Nephron progenitor cell (in vitro differentiated cells): ENCODE results near the gene SORL1-AS1.
A peak's percentile ranks its signal among the peaks of the same experiment; 100 is the strongest.
"Not testable (repeated sequence)": the region's sequence is repeated elsewhere in the genome, so short reads cannot be mapped to it uniquely, and the experiment has no call there.

ENCODE experiments used
- DNase-seq: peaks from one replicate; pipeline ENCODE4 v3.0.0; 2021
- H3K27ac Mint-ChIP-seq: 2 replicates; pipeline ENCODE4 v1.8.0; 2021; ENCODE audit warnings: mild to moderate bottlenecking, moderate library complexity, mixed read lengths
- H3K27me3 Mint-ChIP-seq: 2 replicates; pipeline ENCODE4 v1.8.0; 2021; ENCODE audit warnings: mild to moderate bottlenecking, low read depth, mixed read lengths; ENCODE audit not compliant: poor library complexity
- H3K36me3 Mint-ChIP-seq: 2 replicates; pipeline ENCODE4 v1.8.0; 2021; ENCODE audit warnings: low read depth, mixed read lengths
- H3K4me1 Mint-ChIP-seq: 2 replicates; pipeline ENCODE4 v1.8.0; 2021; ENCODE audit warnings: mixed read lengths
- H3K4me3 Mint-ChIP-seq: 2 replicates; pipeline ENCODE4 v1.8.0; 2021; ENCODE audit warnings: mild to moderate bottlenecking, moderate library complexity, mixed read lengths
- H3K9me3 Mint-ChIP-seq: 2 replicates; pipeline ENCODE4 v1.8.0; 2021; ENCODE audit warnings: mild to moderate bottlenecking, moderate library complexity, mixed read lengths
- CTCF ChIP-seq: fragments of 200-600 bp; sonication (generic); IDR thresholded peaks from 2 replicates; pipeline ENCODE4 v1.5.0; 2021; ENCODE audit warnings: antibody characterized with exemption

The SORL1-AS1 gene

GRCh38 chr11:121485216-121485615 is 32.4 kb upstream of the SORL1-AS1 start:
- Mint-ChIP-seq H3K9me3 (no peaks in the 10 kb centered on the region), H3K4me1 (peaks cover 72% of the 10 kb centered on the region), H3K4me3 (no peak overlapping the region), H3K36me3 (peaks cover 49% of the 10 kb centered on the region), H3K27ac (peak overlapping the region; percentile 1), H3K27me3 (peaks cover 3% of the 10 kb centered on the region)
- no peak for TF ChIP-seq CTCF
- DNase-seq = no peak

GRCh38 chr11:121483805-121484480 is 31.2 kb upstream of the SORL1-AS1 start:
- peaks cover 3% of the 10 kb centered on the region for H3K27me3 Mint-ChIP-seq
- DNase-seq = no peak
- peaks cover 72% of the 10 kb centered on the region for H3K4me1 Mint-ChIP-seq
- H3K4me3 Mint-ChIP-seq = no peak overlapping the region
- H3K27ac Mint-ChIP-seq = peak overlapping the region; percentile 13
- H3K36me3 Mint-ChIP-seq = peaks cover 36% of the 10 kb centered on the region
- no peaks in the 10 kb centered on the region for H3K9me3 Mint-ChIP-seq
- TF ChIP-seq CTCF = no peak

- Mint-ChIP-seq H3K27ac (peak overlapping the region; percentile 94), H3K36me3 (peaks cover 30% of the 10 kb centered on the region), H3K4me1 (peaks cover 72% of the 10 kb centered on the region), H3K4me3 (no peak overlapping the region), H3K27me3 (peaks cover 3% of the 10 kb centered on the region), H3K9me3 (no peaks in the 10 kb centered on the region)
- DNase-seq = no peak
- TF ChIP-seq CTCF = no peak
These were observed 29.7 kb upstream of the SORL1-AS1 start for GRCh38 chr11:121482231-121483129.

GRCh38 chr11:121481484-121482230 is 28.9 kb upstream of the SORL1-AS1 start:
- not testable (repeated sequence) for DNase-seq, H3K4me3 Mint-ChIP-seq, H3K27me3 Mint-ChIP-seq, H3K9me3 Mint-ChIP-seq
- Mint-ChIP-seq H3K4me1 (peaks cover 72% of the 10 kb centered on the region), H3K27ac (peak overlapping the region; percentile 94), H3K36me3 (peaks cover 32% of the 10 kb centered on the region)

GRCh38 chr11:121479698-121480238 is 27.0 kb upstream of the SORL1-AS1 start:
- H3K36me3 Mint-ChIP-seq = peaks cover 36% of the 10 kb centered on the region
- no peak for DNase-seq
- peak overlapping the region; percentile 62 for H3K4me3 Mint-ChIP-seq
- no peak for TF ChIP-seq CTCF
- H3K9me3 Mint-ChIP-seq = no peaks in the 10 kb centered on the region
- peaks cover 73% of the 10 kb centered on the region for H3K4me1 Mint-ChIP-seq
- peak overlapping the region; percentile 94 for H3K27ac Mint-ChIP-seq
- H3K27me3 Mint-ChIP-seq = peaks cover 3% of the 10 kb centered on the region
